GM12878 (cell line): ENCODE measurements around the gene GRIK4. TPM values are rescaled to one million over a fixed set of nuclear protein-coding genes. Genes with fewer than 3 reads are reported as not detected.
"Not testable (repeated sequence)": the region's sequence is repeated elsewhere in the genome, so short reads cannot be mapped to it uniquely, and the experiment has no call there.

Source experiments
- ATAC-seq: fragments of 200-7000 bp; cut with Tn5 transposase; 3 replicates; pipeline ENCODE4 v1.9.1; 2020; ENCODE audit warnings: mild to moderate bottlenecking, moderate library complexity
- BruUV-seq: library from RNA; stranded (reverse); fragments of 400-500 nt; replicated peaks from 2 replicates; lab custom pipeline; 2021; lab: Mats Ljungman, UMichigan
- CTCF ChIA-PET: fragments of 300-600 bp; sonication (Branson Sonifier 250); formaldehyde crosslinking; extraction: SDS; loops from one replicate; lab custom pipeline; 2021; ENCODE audit warnings: inconsistent platforms; lab: Yijun Ruan, JAX
- POLR2A ChIA-PET: fragments of 350-600 bp; formaldehyde crosslinking; extraction: SDS; loops from one replicate; lab custom pipeline; 2021; ENCODE audit warnings: inconsistent platforms; lab: Charles Lee
- RAD21 ChIA-PET: fragments of 300-600 bp; sonication (Branson Sonifier 250); formaldehyde crosslinking; loops from one replicate; lab custom pipeline; 2023; ENCODE audit warnings: antibody characterized with exemption; ENCODE audit not compliant: unreplicated experiment; lab: Charles Lee
- SMC1A ChIA-PET: fragments of 300-600 bp; sonication (Branson Sonifier 250); formaldehyde crosslinking; loops from one replicate; lab custom pipeline; 2023; ENCODE audit not compliant: unreplicated experiment, uncharacterized antibody; lab: Charles Lee
- DNase-seq: peaks from one replicate; pipeline ENCODE4 v3.0.0-alpha.2; 2011; ENCODE audit warnings: low read depth, low spot score
- FAIRE-seq: peaks from 3 replicates; lab custom pipeline; 2011; peaks lifted over from hg19 to GRCh38; lab: Jason Lieb, UNC
- H2AFZ ChIP-seq: 2 replicates; pipeline ENCODE4 v1.6.0; 2011; ENCODE audit warnings: low read depth, low read length, control low read depth; ENCODE audit not compliant: control insufficient read depth
- H3K27ac ChIP-seq: 2 replicates; pipeline ENCODE4 v1.5.1; 2011; ENCODE audit warnings: control low read depth; ENCODE audit not compliant: control insufficient read depth, insufficient read depth
- H3K27me3 ChIP-seq, 2 experiments: replicated peaks in 1 of 2; 2 replicates each; pipeline versions ENCODE4 v1.6.0 to v1.6.1; 2011; ENCODE audit warnings: low read length in 1 of 2; ENCODE audit not compliant: control insufficient read depth in 2 of 2, insufficient read depth in 2 of 2
- H3K36me3 ChIP-seq, 2 experiments: 2 replicates each; pipeline ENCODE4 v1.5.1; 2011; ENCODE audit warnings: low read length in 1 of 2; ENCODE audit not compliant: control insufficient read depth in 2 of 2, insufficient read depth in 2 of 2
- H3K4me1 ChIP-seq: 2 replicates; pipeline ENCODE4 v1.6.1; 2011; ENCODE audit warnings: mild to moderate bottlenecking, low read length, moderate library complexity, mixed read lengths; ENCODE audit not compliant: control insufficient read depth, insufficient read depth
- H3K4me2 ChIP-seq: 2 replicates; pipeline ENCODE4 v1.6.0; 2011; ENCODE audit warnings: control low read depth; ENCODE audit not compliant: control insufficient read depth, insufficient read depth
- H3K4me3 ChIP-seq: fragments of 200-600 bp; sonication (generic); 2 replicates; pipeline ENCODE4 v1.5.1; 2016
- H3K79me2 ChIP-seq: 2 replicates; pipeline ENCODE4 v1.6.0; 2011; ENCODE audit warnings: low read length; ENCODE audit not compliant: control insufficient read depth, insufficient read depth
- H3K9ac ChIP-seq: 2 replicates; pipeline ENCODE4 v1.8.0; 2011; ENCODE audit warnings: low read length, control low read depth, mixed read lengths; ENCODE audit not compliant: control insufficient read depth, insufficient read depth
- H3K9me3 ChIP-seq: replicated peaks from 3 replicates; pipeline ENCODE4 v1.5.1; 2011; ENCODE audit warnings: mild to moderate bottlenecking, low read length; ENCODE audit not compliant: control insufficient read depth, insufficient read depth
- H4K20me1 ChIP-seq: 2 replicates; pipeline ENCODE4 v1.6.0; 2011; ENCODE audit not compliant: control insufficient read depth, insufficient read depth
- CEBPB ChIP-seq, 2 experiments: fragments of 150-350 bp in 1 of 2; IDR thresholded peaks; 2 replicates each; pipeline ENCODE4 v1.6.1; 2012 to 2014; ENCODE audit warnings: low read depth in 2 of 2, low read length in 2 of 2, borderline replicate concordance in 1 of 2, inconsistent platforms in 1 of 2
- CHD4 ChIP-seq: fragments of 200-600 bp; sonication (generic); IDR thresholded peaks from 2 replicates; pipeline ENCODE4 v1.6.1; 2016; ENCODE audit warnings: mild to moderate bottlenecking
- FOXM1 ChIP-seq: IDR thresholded peaks from 2 replicates; pipeline ENCODE4 v1.6.1; 2012; ENCODE audit warnings: low read depth, mild to moderate bottlenecking, inconsistent platforms, low read length, moderate library complexity
- GABPA ChIP-seq: IDR thresholded peaks from 2 replicates; pipeline ENCODE4 v1.6.1; 2014; ENCODE audit warnings: antibody characterized with exemption, low read depth, mild to moderate bottlenecking, inconsistent platforms
- HCFC1 ChIP-seq: fragments of 150-350 bp; IDR thresholded peaks from 2 replicates; pipeline ENCODE4 v1.6.1; 2014; ENCODE audit warnings: low read length
- KDM1A ChIP-seq: fragments of 200-600 bp; sonication (generic); IDR thresholded peaks from 2 replicates; pipeline ENCODE4 v1.6.1; 2016; ENCODE audit warnings: borderline replicate concordance
- MEF2A ChIP-seq: IDR thresholded peaks from 2 replicates; pipeline ENCODE4 v1.6.1; 2011; ENCODE audit warnings: low read depth, mild to moderate bottlenecking, low read length, moderate library complexity; ENCODE audit not compliant: insufficient read depth
- MEF2B ChIP-seq: fragments of 450-650 bp; IDR thresholded peaks from 2 replicates; pipeline ENCODE4 v1.6.1; 2018; ENCODE audit warnings: mild to moderate bottlenecking, moderate library complexity; ENCODE audit not compliant: partially characterized antibody, poor library complexity, severe bottlenecking
- MTA2 ChIP-seq: fragments of 450-650 bp; IDR thresholded peaks from 2 replicates; pipeline ENCODE4 v1.6.1; 2016; ENCODE audit warnings: low read depth, mild to moderate bottlenecking, moderate library complexity
- RAD51 ChIP-seq: fragments of 450-650 bp; IDR thresholded peaks from 2 replicates; pipeline ENCODE4 v1.6.1; 2016; ENCODE audit warnings: moderate library complexity, mild to moderate bottlenecking, inconsistent platforms
- RBBP5 ChIP-seq: fragments of 200-600 bp; sonication (generic); conservative IDR thresholded peaks from 2 replicates; pipeline ENCODE4 v1.6.1; 2016
- SMARCA5 ChIP-seq: fragments of 450-650 bp; IDR thresholded peaks from 2 replicates; pipeline ENCODE4 v1.6.1; 2017; ENCODE audit warnings: mild to moderate bottlenecking
- SPI1 ChIP-seq: IDR thresholded peaks from 2 replicates; pipeline ENCODE4 v1.6.1; 2011; ENCODE audit warnings: low read depth, mild to moderate bottlenecking, low read length, moderate library complexity, borderline replicate concordance; ENCODE audit not compliant: insufficient read depth
- SREBF1 ChIP-seq: IDR thresholded peaks from 2 replicates; pipeline ENCODE4 v1.6.1; 2012; ENCODE audit warnings: mild to moderate bottlenecking, low read length
- SREBF2 ChIP-seq: IDR thresholded peaks from 2 replicates; pipeline ENCODE4 v1.6.1; 2012; ENCODE audit warnings: mild to moderate bottlenecking, low read length
- WGBS: methylation state at CpG from one replicate; pipeline ENCODE4 v1.1.6; 2016; ENCODE audit warnings: low lambda C conversion rate; ENCODE audit not compliant: insufficient replicate concordance, insufficient coverage; ENCODE audit errors: missing lambda C conversion rate; 5-methylcytosine and 5-hydroxymethylcytosine counted together
- in situ Hi-C: fragments of 300-500 bp; cut with MboI; formaldehyde crosslinking; loops from 9 replicates; pipeline ENCODE4 v1.14.3; 2018; ENCODE audit warnings: mixed read lengths
- intact Hi-C: fragments of 100-400 bp; cut with micrococcal nuclease; formaldehyde crosslinking; loops from one replicate; pipeline ENCODE4 v1.14.2; 2022; ENCODE audit not compliant: unreplicated experiment
- polyA plus RNA-seq, 11 experiments: library from polyadenylated mRNA; depleted of rRNA in 4 of 11; unstranded in 6 of 11; stranded (reverse) in 5 of 11; fragments of >200 nt; fragmentation: Nextera tagmentation in 4 of 11; fragmentation: Illumina TruSeq in 1 of 11; extraction: Ambion mirVana in 4 of 11; extraction: Trizol in 1 of 11; gene quantifications; 1 replicate in 1 of 11; 2 replicates in 10 of 11; pipeline versions ENCODE4 v1.2.1 to v1.2.3, GENCODE V29; 2011 to 2016; ENCODE audit warnings: inconsistent platforms in 2 of 11, missing spikeins in 2 of 11, low read depth in 1 of 11
- total RNA-seq, 4 experiments: library from RNA; depleted of rRNA in 3 of 4; stranded (reverse); fragments of >200 nt in 3 of 4; fragmentation: Illumina TruSeq in 1 of 4; extraction: Trizol in 1 of 4; gene quantifications; 2 replicates each; pipeline versions ENCODE4 v1.2.1 to v1.2.3, GENCODE V29; 2013 to 2021
- TF ChIP-seq, protein P1 (sequence below), 3 experiments: IDR thresholded peaks in 2 of 3; conservative IDR thresholded peaks in 1 of 3; 2 replicates each; pipeline ENCODE4 v1.5.1; 2011; ENCODE audit warnings: low read depth in 3 of 3, low read length in 3 of 3, mild to moderate bottlenecking in 3 of 3, control low read depth in 2 of 3, moderate library complexity in 2 of 3, inconsistent platforms in 1 of 3, mixed read lengths in 1 of 3; ENCODE audit not compliant: control insufficient read depth in 2 of 3, insufficient read depth in 1 of 3; ENCODE audit errors: extremely low read depth in 1 of 3

The GRIK4 gene
- total and polyA plus RNA-seq, 10 of the 15 experiments (the other 5 are each of a cell fraction or from before 2014, with no cell fraction given), result 0.33 to 3.6 (median 0.72) TPM

DNA sequence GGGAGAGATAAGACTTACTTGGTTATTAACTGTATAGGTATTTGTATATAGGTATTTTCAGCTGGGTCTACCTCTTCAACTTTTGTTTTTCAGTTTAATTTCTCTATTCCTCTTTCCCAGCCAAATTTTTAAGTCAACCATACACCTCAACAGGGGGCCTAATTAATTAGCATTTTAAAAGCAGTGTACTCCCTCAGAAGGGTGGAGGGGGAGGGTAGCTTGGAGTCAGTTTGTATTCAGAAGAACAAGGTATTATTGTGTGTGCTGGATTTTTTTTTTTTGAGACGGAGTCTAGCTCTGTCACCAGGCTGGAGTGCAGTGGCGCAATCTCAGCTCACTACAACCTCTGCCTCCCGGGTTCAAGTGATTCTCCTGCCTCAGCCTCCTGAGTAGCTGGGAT is 8.0 kb upstream of the GRIK4 start:
- H3K27me3 ChIP-seq, in situ Hi-C loops, H3K9ac ChIP-seq, H3K9me3 ChIP-seq, H3K79me2 ChIP-seq, DNase-seq, H4K20me1 ChIP-seq, BruUV-seq, H3K4me3 ChIP-seq, H2AFZ ChIP-seq, H3K27ac ChIP-seq, FAIRE-seq, H3K36me3 ChIP-seq: not testable (repeated sequence)
- ATAC-seq, result peak; percentile 3; the same call in 2 of the 3 replicates
- H3K4me1 ChIP-seq, result peaks cover 20% of the 10 kb centered on the region
- intact Hi-C loops, result loop anchor here (5.0 kb wide), 1 partner anchor 166 kb away; the partner anchor contains the start of gene ARHGEF12
- POLR2A ChIA-PET, result interaction anchor here (0.7 kb wide), 1 partner anchor 9 kb away, joined by 3 read pairs; no protein-coding TSS in a partner anchor
- RAD21 ChIA-PET, result interaction anchor here (1.0 to 1.4 kb wide), 2 partner anchors 109 to 424 kb away, joined by 3 read pairs; no protein-coding TSS in a partner anchor
- TF ChIP-seq SPI1, result peak; percentile 13; the same call in 1 of the 2 replicates
- WGBS, result 49% methylated on average over 3 of the region's 3 CpGs
- SMC1A ChIA-PET, result interaction anchor here (0.7 to 2.2 kb wide), 3 partner anchors 177 to 299 kb away, joined by 3 to 5 read pairs (median 4); no protein-coding TSS in a partner anchor
- CTCF ChIA-PET, result interaction anchor here (1.7 to 5.2 kb wide), 3 partner anchors 7 to 168 kb away, joined by 4 to 40 read pairs (median 16); partner anchors contain the start of genes ARHGEF12 and GRIK4
- peak overlapping the region; percentile 15 for H3K4me2 ChIP-seq

DNA sequence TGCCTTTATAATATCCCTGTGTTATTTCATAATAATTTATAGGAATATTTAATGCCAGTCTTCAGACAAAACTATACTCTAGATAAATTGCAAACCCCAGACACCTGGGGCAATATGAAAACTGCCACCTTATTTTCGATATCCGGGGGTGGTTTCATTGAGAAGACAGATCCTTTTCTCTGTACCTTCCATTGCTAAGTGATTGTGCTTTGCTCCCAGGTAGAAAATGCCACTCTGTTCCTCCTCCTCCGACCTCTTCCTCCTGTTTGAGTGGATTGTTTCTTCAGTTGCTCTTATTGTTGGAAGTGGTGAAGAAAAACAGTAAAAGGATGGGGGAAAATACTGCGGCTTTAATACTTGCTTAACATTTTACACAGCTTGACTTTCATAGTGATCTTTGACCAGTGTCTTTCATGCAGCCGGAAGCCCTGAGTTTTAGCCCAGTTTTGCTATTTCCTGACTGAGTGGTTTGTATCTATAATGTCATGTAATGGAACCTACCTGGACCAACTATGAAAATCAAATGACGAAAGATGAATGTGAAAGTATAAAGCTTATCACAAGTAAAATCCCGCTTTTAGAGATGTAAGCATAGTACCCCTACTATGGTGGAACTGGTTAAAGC is 5.6 kb upstream of the GRIK4 start:
- Histone ChIP-seq H3K27me3 (no peaks in the 10 kb centered on the region; a peak in 1 of 4 replicates), H3K9ac (no peak overlapping the region), H3K79me2 (no peaks in the 10 kb centered on the region), H3K4me1 (peaks cover 7% of the 10 kb centered on the region), H3K4me2 (no peak overlapping the region), H4K20me1 (no peaks in the 10 kb centered on the region), H3K36me3 (no peaks in the 10 kb centered on the region), H3K9me3 (no peaks in the 10 kb centered on the region), H3K27ac (no peak overlapping the region), H2AFZ (no peak overlapping the region), H3K4me3 (no peak overlapping the region)
- ChIA-PET CTCF (interaction anchor here (1.5 to 8.9 kb wide), 3 partner anchors 171 to 423 kb away, joined by 6 to 95 read pairs (median 11); no protein-coding TSS in a partner anchor), POLR2A (no interaction called here), SMC1A (interaction anchor here (0.9 to 2.6 kb wide), 5 partner anchors 57 to 202 kb away, joined by 3 to 10 read pairs (median 4); no protein-coding TSS in a partner anchor), RAD21 (interaction anchor here (1.0 to 1.1 kb wide), 2 partner anchors 80 to 179 kb away, joined by 3 to 5 read pairs; no protein-coding TSS in a partner anchor)
- no TSS peak for BruUV-seq
- FAIRE-seq, result no peak
- in situ Hi-C loops, result no loop called here
- 48% methylated on average over 7 of the region's 7 CpGs for WGBS
- DNase-seq, result no peak
- intact Hi-C loops, result no loop called here
- no peak for ATAC-seq
- no peak for TF ChIP-seq CHD4
- no peak for TF ChIP-seq FOXM1
- TF ChIP-seq MEF2B, result no peak
- TF ChIP-seq RBBP5, result no peak
- no peak for TF ChIP-seq GABPA
- TF ChIP-seq RAD51, result no peak
- no peak for TF ChIP-seq CEBPB (IDR thresholded peaks at IDR 0.05; ENCODE audit: borderline replicate concordance in 1 of 2, low read depth in 2 of 2, low read length in 2 of 2)
- TF ChIP-seq, protein P1, sequence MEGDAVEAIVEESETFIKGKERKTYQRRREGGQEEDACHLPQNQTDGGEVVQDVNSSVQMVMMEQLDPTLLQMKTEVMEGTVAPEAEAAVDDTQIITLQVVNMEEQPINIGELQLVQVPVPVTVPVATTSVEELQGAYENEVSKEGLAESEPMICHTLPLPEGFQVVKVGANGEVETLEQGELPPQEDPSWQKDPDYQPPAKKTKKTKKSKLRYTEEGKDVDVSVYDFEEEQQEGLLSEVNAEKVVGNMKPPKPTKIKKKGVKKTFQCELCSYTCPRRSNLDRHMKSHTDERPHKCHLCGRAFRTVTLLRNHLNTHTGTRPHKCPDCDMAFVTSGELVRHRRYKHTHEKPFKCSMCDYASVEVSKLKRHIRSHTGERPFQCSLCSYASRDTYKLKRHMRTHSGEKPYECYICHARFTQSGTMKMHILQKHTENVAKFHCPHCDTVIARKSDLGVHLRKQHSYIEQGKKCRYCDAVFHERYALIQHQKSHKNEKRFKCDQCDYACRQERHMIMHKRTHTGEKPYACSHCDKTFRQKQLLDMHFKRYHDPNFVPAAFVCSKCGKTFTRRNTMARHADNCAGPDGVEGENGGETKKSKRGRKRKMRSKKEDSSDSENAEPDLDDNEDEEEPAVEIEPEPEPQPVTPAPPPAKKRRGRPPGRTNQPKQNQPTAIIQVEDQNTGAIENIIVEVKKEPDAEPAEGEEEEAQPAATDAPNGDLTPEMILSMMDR (IDR thresholded peaks at IDR 0.05 in 2 of 3, conservative IDR thresholded peaks at IDR 0.05 in 1 of 3; ENCODE audit: control insufficient read depth in 2 of 3, extremely low read depth in 1 of 3, insufficient read depth in 1 of 3, low read depth in 3 of 3, low read length in 3 of 3), result no peak
- TF ChIP-seq MTA2, result no peak
- TF ChIP-seq SREBF2, result no peak
- no peak for TF ChIP-seq MEF2A
- TF ChIP-seq HCFC1, result no peak
- no peak for TF ChIP-seq KDM1A
- TF ChIP-seq SMARCA5, result no peak
- TF ChIP-seq SREBF1, result no peak
